ENCODE data around the gene TCN2.
"Not testable (repeated sequence)": the region's sequence is repeated elsewhere in the genome, so short reads cannot be mapped to it uniquely, and the experiment has no call there.

Gene TCN2

DNA sequence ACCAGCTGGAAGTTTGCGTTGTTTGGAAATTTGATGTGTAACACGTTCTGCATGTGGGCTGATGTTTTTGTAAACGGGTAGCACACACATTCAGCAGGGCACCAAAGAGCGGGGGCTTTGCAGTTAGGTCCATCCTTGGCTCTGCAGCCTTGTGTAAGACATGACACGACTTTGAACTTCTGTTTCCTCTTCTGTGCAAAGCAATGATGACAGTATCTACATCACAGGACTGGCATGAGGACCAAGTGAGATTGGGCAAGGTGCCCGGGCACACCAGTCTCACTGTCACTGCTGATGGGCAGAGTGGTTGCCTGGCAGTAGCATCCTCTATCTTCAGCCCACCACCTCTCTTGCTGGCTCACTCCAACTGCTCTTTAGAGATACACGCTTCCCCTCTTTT lies 3.3 kb downstream of the TCN2 start:
- CTCF ChIA-PET = interaction anchor here (0.8 to 1.3 kb wide), 2 partner anchors 39 to 145 kb away, joined by 4 to 5 read pairs; no protein-coding TSS in a partner anchor
- H3K27me3 Mint-ChIP-seq = peaks cover 34% of the 10 kb centered on the region
- H3K4me1 Mint-ChIP-seq = peaks cover 47% of the 10 kb centered on the region
- DNase-seq = no peak
- H3K4me3 Mint-ChIP-seq = no peak overlapping the region
- H3K36me3 Mint-ChIP-seq = no peaks in the 10 kb centered on the region
- H3K9me3 Mint-ChIP-seq = no peaks in the 10 kb centered on the region
- H3K27ac Mint-ChIP-seq = no peak overlapping the region

DNA sequence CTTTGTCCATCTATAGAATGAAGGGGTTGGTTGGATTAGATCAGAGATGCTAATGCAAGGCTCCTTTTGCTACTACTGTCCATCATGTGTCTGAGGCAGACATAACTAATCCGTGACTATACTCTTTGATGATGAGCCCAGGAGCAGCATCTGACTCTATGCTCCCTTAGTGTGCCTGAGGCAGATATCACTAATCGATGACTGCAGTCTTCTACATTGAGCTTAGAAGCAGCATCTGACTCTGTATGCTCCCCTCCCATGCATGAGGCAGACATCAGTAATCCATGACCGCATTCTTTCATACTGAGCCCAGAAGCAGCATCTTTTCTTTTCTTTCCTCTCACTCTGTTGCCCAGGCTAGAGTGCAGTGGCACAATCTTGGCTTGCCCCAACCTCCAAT lies 4.2 kb downstream of the TCN2 start:
- no peak for DNase-seq
- Mint-ChIP-seq H3K27me3 (peaks cover 28% of the 10 kb centered on the region), H3K27ac (no peak overlapping the region), H3K4me1 (peaks cover 39% of the 10 kb centered on the region), H3K9me3 (no peaks in the 10 kb centered on the region), H3K36me3 (no peaks in the 10 kb centered on the region), H3K4me3 (no peak overlapping the region)
- CTCF ChIA-PET = interaction anchor here (1.2 kb wide), 1 partner anchor 9 kb away, joined by 3 read pairs; no protein-coding TSS in a partner anchor

DNA sequence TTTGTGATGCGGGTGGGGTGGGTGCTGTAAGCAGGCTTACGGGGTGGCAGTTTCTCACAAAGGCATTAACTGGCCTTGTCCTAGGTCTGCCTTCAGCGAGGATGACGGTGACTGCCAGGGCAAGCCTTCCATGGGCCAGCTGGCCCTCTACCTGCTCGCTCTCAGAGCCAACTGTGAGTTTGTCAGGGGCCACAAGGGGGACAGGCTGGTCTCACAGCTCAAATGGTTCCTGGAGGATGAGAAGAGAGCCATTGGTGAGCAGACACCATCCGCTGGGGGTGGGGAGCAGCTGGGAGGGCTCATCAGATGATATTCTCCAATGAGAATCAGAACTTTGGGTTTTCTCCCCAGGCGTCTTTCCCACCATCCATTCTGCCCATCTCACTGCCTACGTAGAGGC lies 5.8 kb downstream of the TCN2 start:
- Mint-ChIP-seq H3K36me3 (no peaks in the 10 kb centered on the region), H3K27ac (no peak overlapping the region), H3K4me3 (no peak overlapping the region), H3K9me3 (no peaks in the 10 kb centered on the region), H3K4me1 (peaks cover 23% of the 10 kb centered on the region), H3K27me3 (peaks cover 13% of the 10 kb centered on the region)
- CTCF ChIA-PET = interaction anchor here (0.9 to 1.2 kb wide), 2 partner anchors 22 to 142 kb away, joined by 3 read pairs; no protein-coding TSS in a partner anchor
- no peak for DNase-seq

DNA sequence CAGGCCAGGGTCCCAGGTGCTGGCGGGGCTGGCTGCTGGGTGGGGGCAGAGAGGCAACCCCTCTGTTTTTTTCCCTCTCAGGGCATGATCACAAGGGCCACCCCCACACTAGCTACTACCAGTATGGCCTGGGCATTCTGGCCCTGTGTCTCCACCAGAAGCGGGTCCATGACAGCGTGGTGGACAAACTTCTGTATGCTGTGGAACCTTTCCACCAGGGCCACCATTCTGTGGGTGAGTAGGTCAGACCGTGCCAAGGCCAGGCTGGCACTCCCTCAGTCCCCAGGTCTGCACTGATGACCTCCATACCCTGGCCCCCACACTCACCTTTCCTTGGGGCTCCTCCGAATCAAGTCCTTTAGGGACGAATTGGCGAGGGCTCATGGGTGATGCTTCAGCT lies 7.3 kb downstream of the TCN2 start:
- Mint-ChIP-seq H3K27ac (no peak overlapping the region), H3K27me3 (peaks cover 8% of the 10 kb centered on the region), H3K4me3 (no peak overlapping the region), H3K4me1 (peaks cover 9% of the 10 kb centered on the region), H3K9me3 (no peaks in the 10 kb centered on the region), H3K36me3 (no peaks in the 10 kb centered on the region)
- no peak for DNase-seq
- CTCF ChIA-PET = interaction anchor here (1.0 kb wide), 1 partner anchor 8 kb away, joined by 4 read pairs; no protein-coding TSS in a partner anchor

DNA sequence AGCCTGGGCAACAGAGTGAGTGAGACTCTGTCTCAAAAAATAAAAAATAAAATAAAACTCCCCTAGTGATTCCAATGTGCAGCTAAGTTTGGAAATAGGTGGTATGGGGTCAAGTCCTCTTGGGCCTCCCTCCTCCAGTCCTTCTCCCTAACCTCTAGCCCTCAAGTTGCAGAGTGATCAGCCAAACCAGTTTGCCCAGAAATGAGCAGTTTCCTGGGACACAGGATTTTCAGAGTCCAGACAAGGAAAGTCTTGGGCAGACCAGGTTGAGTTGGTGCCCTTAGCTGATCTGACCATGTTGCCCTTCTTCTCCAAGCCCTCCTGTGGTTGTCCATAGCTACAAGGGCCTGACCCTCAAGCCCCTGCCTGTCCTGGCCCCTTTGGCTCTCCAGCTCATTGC lies 7.9 kb downstream of the TCN2 start:
- H3K27ac Mint-ChIP-seq = no peak overlapping the region
- no peak overlapping the region for H3K4me3 Mint-ChIP-seq
- peaks cover 5% of the 10 kb centered on the region for H3K27me3 Mint-ChIP-seq
- no peaks in the 10 kb centered on the region for H3K36me3 Mint-ChIP-seq
- CTCF ChIA-PET = interaction anchor here (1.0 kb wide), 1 partner anchor 9 kb away, joined by 4 read pairs; no protein-coding TSS in a partner anchor
- DNase-seq = no peak
- H3K4me1 Mint-ChIP-seq = peaks cover 3% of the 10 kb centered on the region
- H3K9me3 Mint-ChIP-seq = no peaks in the 10 kb centered on the region

DNA sequence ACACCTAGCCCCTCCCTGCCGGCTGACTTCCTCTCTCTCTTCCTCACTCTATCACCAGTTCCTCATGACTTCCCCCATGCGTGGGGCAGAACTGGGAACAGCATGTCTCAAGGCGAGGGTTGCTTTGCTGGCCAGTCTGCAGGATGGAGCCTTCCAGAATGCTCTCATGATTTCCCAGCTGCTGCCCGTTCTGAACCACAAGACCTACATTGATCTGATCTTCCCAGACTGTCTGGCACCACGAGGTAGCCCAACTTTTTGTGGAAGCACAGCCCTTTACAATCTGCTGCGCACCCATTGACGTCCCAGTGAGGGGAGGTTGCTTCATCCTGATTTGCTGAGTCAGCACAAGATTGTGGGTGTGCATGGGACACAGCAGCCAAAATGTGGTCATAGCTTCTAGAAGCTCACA lies 8.6 kb downstream of the TCN2 start:
- CTCF ChIA-PET = no interaction called here
- no peaks in the 10 kb centered on the region for H3K36me3 Mint-ChIP-seq
- DNase-seq = no peak
- no peaks in the 10 kb centered on the region for H3K9me3 Mint-ChIP-seq
- peaks cover 5% of the 10 kb centered on the region for H3K27me3 Mint-ChIP-seq
- H3K27ac Mint-ChIP-seq = no peak overlapping the region
- H3K4me3 Mint-ChIP-seq = no peak overlapping the region
- no peaks in the 10 kb centered on the region for H3K4me1 Mint-ChIP-seq

DNA sequence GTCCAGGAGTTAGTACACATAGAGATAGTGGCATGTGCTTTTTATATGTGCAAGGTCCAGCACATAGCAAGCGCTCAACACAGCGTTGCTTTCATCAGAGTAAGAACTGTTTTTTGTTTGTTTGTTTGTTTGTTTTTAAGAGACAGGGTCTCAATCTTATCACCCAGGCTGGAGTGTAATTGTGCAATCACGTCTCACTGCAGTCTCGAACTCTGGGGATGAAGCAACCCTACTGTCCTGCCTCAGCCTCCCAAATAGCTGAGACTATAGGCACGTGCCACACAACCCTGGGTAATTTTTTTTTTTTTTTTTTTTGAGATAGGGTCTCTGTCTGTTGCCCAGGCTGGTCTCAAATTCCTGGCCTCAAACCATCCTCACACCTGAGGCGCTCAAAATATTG lies 10.8 kb downstream of the TCN2 start:
- no peak overlapping the region for H3K4me3 Mint-ChIP-seq
- CTCF ChIA-PET = interaction anchor here (3.2 kb wide), 1 partner anchor 16 kb away, joined by 15 read pairs; no protein-coding TSS in a partner anchor
- no peaks in the 10 kb centered on the region for H3K4me1 Mint-ChIP-seq
- H3K27ac Mint-ChIP-seq = no peak overlapping the region
- H3K36me3 Mint-ChIP-seq = no peaks in the 10 kb centered on the region
- DNase-seq = no peak
- H3K9me3 Mint-ChIP-seq = no peaks in the 10 kb centered on the region
- no peaks in the 10 kb centered on the region for H3K27me3 Mint-ChIP-seq

DNA sequence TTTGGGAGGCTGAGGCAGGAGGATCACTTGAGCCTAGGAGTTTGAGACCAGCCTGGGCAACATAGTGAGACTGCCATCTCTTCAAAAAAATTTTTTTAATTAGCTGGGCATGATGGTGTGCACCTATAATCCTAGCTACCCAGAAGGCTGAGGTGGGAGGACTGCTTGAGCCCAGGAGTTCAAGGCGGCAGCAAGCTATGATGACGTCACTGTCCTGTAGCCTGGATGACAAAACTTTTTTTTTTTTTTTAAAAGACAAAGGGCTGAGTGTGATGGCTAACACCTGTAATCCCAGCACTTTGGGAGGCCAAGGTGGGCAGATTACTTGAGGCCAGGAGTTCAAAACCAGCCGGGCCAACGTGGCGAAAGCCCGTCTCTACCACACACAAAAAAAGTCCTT lies 12.9 kb downstream of the TCN2 start:
- not testable (repeated sequence) for H3K4me3 Mint-ChIP-seq, H3K9me3 Mint-ChIP-seq, H3K27ac Mint-ChIP-seq, H3K4me1 Mint-ChIP-seq, H3K36me3 Mint-ChIP-seq, DNase-seq, H3K27me3 Mint-ChIP-seq
- CTCF ChIA-PET = interaction anchor here (0.7 to 3.2 kb wide), 3 partner anchors 9 to 14 kb away, joined by 3 to 15 read pairs (median 3); no protein-coding TSS in a partner anchor

DNA sequence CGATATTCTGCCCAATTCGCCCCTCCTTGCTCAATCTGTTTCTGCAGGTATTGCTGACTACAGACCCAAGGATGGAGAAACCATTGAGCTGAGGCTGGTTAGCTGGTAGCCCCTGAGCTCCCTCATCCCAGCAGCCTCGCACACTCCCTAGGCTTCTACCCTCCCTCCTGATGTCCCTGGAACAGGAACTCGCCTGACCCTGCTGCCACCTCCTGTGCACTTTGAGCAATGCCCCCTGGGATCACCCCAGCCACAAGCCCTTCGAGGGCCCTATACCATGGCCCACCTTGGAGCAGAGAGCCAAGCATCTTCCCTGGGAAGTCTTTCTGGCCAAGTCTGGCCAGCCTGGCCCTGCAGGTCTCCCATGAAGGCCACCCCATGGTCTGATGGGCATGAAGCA lies 19.4 kb downstream of the TCN2 start:
- no peak overlapping the region for H3K27ac Mint-ChIP-seq
- no peaks in the 10 kb centered on the region for H3K36me3 Mint-ChIP-seq
- CTCF ChIA-PET = interaction anchor here (1.0 to 2.1 kb wide), 2 partner anchors 8 to 129 kb away, joined by 5 to 9 read pairs; no protein-coding TSS in a partner anchor
- no peaks in the 10 kb centered on the region for H3K9me3 Mint-ChIP-seq
- no peaks in the 10 kb centered on the region for H3K4me1 Mint-ChIP-seq
- no peaks in the 10 kb centered on the region for H3K27me3 Mint-ChIP-seq
- H3K4me3 Mint-ChIP-seq = no peak overlapping the region
- no peak for DNase-seq

DNA sequence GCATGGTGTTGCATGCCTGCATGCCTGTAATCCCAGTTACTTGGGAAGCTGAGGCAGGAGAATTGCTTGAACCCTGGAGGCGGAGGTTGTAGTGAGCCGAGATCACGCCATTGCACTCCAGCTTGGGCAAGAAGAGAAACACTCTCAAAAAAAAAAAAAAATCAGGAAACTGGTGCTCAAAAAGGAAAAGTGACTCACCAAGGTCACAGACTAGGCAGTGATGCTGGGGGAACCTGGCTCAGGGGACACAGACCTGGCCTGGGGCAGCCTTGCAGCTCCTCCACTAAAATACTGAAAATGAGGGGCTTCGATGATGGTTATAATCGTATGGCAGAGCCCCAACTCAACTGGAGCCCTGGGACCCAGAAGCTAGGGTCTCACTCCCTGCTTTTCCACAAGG lies 20.5 kb downstream of the TCN2 start:
- CTCF ChIA-PET = interaction anchor here (2.1 kb wide), 1 partner anchor 128 kb away, joined by 9 read pairs; no protein-coding TSS in a partner anchor
- H3K27ac Mint-ChIP-seq = no peak overlapping the region

DNA sequence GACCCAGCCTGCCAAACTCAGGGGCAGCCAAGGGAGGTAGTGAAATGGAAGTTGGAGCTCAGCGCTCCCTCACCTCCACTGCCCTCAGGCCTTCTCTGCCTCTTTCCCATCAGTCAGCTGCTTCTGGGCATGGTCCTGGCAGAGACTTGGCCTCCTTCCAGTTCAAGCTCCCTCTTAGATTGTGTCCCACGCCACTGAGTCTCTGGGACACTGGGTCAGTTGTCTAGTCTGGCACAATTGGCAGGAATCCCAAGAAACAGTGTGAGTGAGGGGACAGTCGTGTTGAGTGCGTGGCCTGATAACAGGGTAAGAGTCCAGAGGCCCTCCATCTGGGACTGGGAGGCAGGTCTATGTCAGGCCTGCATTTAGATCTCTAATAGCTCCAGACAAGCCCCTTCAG lies 21.5 kb downstream of the TCN2 start:
- no peak overlapping the region for H3K27ac Mint-ChIP-seq
- CTCF ChIA-PET = interaction anchor here (1.1 to 2.6 kb wide), 2 partner anchors 29 to 127 kb away, joined by 3 to 13 read pairs; no protein-coding TSS in a partner anchor
- no peaks in the 10 kb centered on the region for H3K27me3 Mint-ChIP-seq
- no peaks in the 10 kb centered on the region for H3K4me1 Mint-ChIP-seq
- no peaks in the 10 kb centered on the region for H3K9me3 Mint-ChIP-seq
- H3K36me3 Mint-ChIP-seq = no peaks in the 10 kb centered on the region
- no peak overlapping the region for H3K4me3 Mint-ChIP-seq
- DNase-seq = no peak

More for the DNA sequence above, 20.5 kb downstream of the TCN2 start:
- no peak overlapping the region for H3K4me3 Mint-ChIP-seq
- DNase-seq = no peak
- H3K36me3 Mint-ChIP-seq = no peaks in the 10 kb centered on the region
- no peaks in the 10 kb centered on the region for H3K4me1 Mint-ChIP-seq
- H3K9me3 Mint-ChIP-seq = no peaks in the 10 kb centered on the region
- no peaks in the 10 kb centered on the region for H3K27me3 Mint-ChIP-seq

DNA sequence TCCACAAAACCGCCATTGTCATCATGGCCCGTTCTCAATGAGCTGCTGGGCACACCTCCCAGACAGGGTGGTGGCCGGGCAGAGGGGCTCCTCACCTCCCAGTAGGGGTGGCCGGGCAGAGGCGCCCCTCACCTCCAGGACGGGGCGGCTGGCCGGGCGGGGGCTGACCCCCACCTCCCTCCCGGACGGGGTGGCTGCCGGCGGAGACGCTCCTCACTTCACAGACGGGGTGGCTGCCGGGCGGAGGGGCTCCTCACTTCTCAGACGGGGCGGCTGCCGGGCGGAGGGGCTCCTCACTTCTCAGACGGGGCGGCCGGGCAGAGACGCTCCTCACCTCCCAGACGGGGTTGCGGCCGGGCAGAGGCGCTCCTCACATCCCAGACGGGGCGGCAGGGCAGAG lies 24.5 kb downstream of the TCN2 start:
- DNase-seq, H3K27ac Mint-ChIP-seq, H3K27me3 Mint-ChIP-seq, H3K4me3 Mint-ChIP-seq, H3K9me3 Mint-ChIP-seq, CTCF ChIA-PET, H3K36me3 Mint-ChIP-seq: not testable (repeated sequence)
- H3K4me1 Mint-ChIP-seq = peaks cover 17% of the 10 kb centered on the region

DNA sequence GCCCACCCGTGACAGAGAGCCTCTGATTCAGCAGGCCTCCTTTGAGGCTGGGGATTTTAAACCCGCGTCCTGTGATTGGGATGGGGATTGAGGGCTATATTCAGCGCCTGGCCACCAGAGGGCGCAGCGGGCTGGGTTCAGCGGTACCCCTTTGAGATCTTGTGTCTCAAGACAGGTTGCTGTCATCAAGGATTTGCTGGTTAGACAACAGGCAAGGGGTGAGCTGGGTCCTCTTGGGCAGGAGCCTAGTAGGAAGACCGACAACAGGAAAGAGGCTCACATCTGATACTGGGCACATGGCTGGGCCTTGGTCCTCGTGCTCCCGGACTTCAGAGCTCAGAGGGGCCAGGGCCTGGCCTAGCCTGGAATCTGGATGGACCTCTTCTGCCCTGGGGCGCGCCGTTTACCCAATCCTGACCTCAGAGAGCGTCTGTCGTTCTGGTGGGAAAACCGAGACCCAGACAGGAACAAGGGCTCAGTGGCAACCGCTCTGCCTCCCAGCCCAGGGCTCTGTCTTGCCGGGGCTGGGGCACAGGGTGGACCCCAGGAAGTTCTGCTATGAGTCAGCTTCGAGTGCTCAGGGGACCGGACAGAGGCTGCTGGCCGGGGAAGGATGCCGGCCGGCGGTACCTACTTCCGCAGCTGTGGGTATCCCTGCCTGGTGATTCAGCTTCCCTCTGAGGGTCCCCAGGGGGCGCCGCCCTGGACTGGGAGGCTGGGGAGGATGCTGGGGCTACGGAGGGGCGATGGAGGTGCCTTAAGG lies 27.7 kb downstream of the TCN2 start:
- CTCF ChIA-PET = interaction anchor here (0.6 to 4.8 kb wide), 29 partner anchors 8 to 655 kb away, joined by 3 to 190 read pairs (median 4); partner anchors contain the start of genes DUSP18, OSBP2 and TCN2
- H3K27me3 Mint-ChIP-seq = no peaks in the 10 kb centered on the region
- H3K4me3 Mint-ChIP-seq = peak overlapping the region; percentile 70
- H3K36me3 Mint-ChIP-seq = no peaks in the 10 kb centered on the region
- DNase-seq = peak; percentile 93
- peak overlapping the region; percentile 92 for H3K27ac Mint-ChIP-seq
- peaks cover 27% of the 10 kb centered on the region for H3K4me1 Mint-ChIP-seq
- no peaks in the 10 kb centered on the region for H3K9me3 Mint-ChIP-seq

DNA sequence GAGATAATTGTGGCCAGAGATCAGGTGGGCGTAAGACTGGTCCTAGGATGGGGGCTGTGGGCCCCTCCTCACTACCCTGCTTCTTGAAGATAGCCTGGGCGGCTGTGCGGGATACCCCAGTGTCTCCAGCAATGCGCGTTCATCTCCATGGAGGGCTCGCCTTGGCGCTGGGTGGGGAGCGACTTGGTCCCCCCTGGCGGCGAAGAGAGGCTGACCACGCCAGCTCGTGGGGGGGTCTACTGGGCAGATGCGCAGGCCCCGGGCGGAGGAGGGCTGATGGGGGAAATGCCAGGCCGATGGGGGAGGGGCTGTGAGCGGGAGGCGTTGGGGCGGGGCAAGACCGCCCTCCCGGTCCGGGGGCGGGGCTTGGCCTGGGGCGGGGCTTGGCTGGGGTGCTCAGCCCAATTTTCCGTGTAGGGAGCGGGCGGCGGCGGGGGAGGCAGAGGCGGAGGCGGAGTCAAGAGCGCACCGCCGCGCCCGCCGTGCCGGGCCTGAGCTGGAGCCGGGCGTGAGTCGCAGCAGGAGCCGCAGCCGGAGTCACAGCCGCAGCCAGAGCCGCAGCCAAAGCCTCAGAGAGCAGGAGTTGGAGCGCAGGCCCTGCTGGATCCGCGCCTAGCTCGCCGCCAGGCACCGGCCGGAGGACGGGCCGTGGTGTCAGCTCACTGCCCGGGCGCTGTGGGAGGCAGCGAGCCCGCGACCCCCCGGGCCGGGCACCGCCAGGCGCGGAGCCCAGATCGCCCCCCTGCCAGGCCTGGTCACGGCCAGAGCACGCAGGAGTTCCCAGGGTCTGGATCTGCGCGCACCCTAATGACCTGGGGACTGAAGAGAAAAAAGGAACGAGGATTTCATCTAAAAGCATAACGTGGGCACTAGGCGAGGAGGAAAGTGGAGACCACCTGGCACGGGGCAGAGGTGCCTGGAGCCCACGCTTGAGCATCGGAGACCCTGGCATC lies 28.6 kb downstream of the TCN2 start, which contains the start of gene SLC35E4:
SLC35E4 (plus strand) TSS at position 509 of the 953 bp plus-strand sequence. CDS start 670 bp downstream, outside the sequence.
- H3K27me3 Mint-ChIP-seq = no peaks in the 10 kb centered on the region
- H3K36me3 Mint-ChIP-seq = no peaks in the 10 kb centered on the region
- CTCF ChIA-PET = interaction anchor here (0.6 to 4.8 kb wide), 21 partner anchors 9 to 234 kb away, joined by 3 to 190 read pairs (median 5); partner anchors contain the start of genes DUSP18, OSBP2 and TCN2
- no peaks in the 10 kb centered on the region for H3K9me3 Mint-ChIP-seq
- H3K27ac Mint-ChIP-seq = peak within 1 kb of the TSS; percentile 92
- peak; percentile 96 for DNase-seq
- peak within 1 kb of the TSS; percentile 77 for H3K4me3 Mint-ChIP-seq
- H3K4me1 Mint-ChIP-seq = peaks cover 27% of the 10 kb centered on the region

Data from activated naive CD4-positive, alpha-beta T cell treated with anti-CD3 and anti-CD28 coated beads, Interleukin-2, amount 10 ng/mL, durations not matched to agents 7 days and 5 days (primary cell).